ENCODE measurements around the gene OMA1.
"Not testable (repeated sequence)": the region's sequence is repeated elsewhere in the genome, so short reads cannot be mapped to it uniquely, and the experiment has no call there.

The OMA1 gene

GRCh38 chr1:58573705-58574591, 27.4 kb upstream of the OMA1 start:
- DNase-seq: peak; percentile 19

DNA sequence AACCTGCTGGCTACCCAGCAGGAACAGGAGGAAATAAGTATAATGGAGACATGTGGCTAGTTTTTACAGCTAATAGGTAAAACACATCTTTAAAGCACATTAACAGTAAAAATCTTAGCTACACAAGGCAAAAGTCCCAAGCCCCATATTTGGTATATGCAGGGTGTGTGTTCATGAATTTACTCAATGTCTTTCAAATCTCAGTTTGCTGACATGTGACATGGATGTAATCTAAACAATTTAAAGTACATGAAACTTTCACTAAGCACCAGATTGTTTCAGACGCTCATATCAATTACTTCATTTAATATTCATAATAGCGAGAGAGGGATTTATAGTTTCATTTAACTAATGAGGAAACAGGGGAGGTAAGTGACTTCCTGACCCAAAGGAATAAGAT, 26.6 kb upstream of the OMA1 start:
- no peak for DNase-seq

- DNase-seq: no peak
These were observed 26.2 kb upstream of the OMA1 start for GRCh38 chr1:58572690-58573089.

DNA sequence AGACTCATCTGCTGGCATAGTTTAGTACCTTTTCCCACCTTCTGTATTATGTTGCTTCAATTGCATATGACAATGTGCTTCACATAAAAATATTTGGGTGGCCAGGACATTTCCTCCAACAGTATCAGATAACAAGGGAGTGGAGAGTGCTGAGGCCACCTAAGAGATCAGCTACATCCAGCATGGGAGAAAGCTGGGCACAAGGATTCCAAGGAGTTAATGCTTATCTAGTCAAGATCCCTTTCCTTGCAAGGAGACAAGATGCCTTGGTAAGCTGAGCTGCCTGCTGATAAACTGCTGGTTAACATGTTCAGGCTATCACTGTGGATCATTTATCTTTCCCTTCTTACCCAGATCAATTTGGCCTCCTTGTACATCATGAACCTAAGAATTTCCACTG, 25.1 kb upstream of the OMA1 start:
- no peak for DNase-seq

- DNase-seq: no peak
These were observed 24.3 kb upstream of the OMA1 start for GRCh38 chr1:58570817-58571216.

DNA sequence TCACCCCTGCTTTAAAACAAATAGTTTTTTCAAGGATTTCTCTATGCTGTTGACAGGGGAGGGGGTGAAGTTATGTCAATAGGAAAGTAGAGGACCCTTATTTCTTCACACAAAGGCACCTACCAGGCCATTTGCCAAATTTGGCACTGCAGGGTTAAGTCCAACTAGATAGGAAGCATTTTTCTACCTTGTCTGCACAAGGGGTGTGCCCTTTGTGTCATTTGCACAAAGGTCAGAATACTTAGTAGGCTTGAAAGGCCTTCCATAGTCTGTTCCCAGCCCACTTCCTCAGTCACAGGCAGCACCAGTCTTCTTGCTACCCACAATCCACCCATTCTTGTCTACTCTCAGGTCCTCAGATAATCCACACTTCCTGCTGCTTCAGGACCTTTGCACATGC, 23.6 kb upstream of the OMA1 start:
- DNase-seq: no peak

GRCh38 chr1:58568911-58569310, 22.4 kb upstream of the OMA1 start:
- DNase-seq: no peak

- DNase-seq: no peak
These were observed 21.8 kb upstream of the OMA1 start for GRCh38 chr1:58568271-58568860.

GRCh38 chr1:58566339-58566738, 19.8 kb upstream of the OMA1 start:
- no peak for DNase-seq

GRCh38 chr1:58563715-58564114, 17.2 kb upstream of the OMA1 start:
- DNase-seq: not testable (repeated sequence)

GRCh38 chr1:58561633-58562032, 15.1 kb upstream of the OMA1 start:
- DNase-seq: no peak

- no peak for DNase-seq
These were observed 8.9 kb upstream of the OMA1 start for GRCh38 chr1:58555393-58555792.

- DNase-seq: no peak
These were observed 4.9 kb upstream of the OMA1 start for GRCh38 chr1:58551186-58552140.

- DNase-seq: not testable (repeated sequence)
These were observed 2.8 kb upstream of the OMA1 start for GRCh38 chr1:58549291-58549690.

GRCh38 chr1:58548371-58548770, 1.8 kb upstream of the OMA1 start:
- no peak for DNase-seq

- peak; percentile 75 for DNase-seq
These were observed 671 bp downstream of the OMA1 start for GRCh38 chr1:58545591-58546519.

DNA sequence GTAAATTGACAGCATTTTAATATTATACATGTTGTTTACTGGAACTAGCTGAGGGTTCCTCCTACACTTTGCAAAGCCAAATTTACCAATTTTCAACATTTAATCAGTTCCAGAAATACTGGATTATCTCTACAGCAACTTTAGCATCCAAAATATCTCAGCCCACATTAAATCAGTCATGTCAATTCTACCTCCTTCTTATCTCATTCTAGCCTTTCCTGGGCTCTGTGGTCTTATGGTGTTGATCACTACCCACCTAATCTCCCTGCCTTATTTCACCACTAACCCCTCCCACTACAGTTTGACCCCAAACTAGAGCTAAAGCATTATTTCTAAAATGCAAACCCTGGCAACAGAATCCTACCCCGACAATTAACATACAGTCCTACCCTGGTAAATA, 3.3 kb downstream of the OMA1 start:
- no peak for DNase-seq

GRCh38 chr1:58539553-58539952, 7.0 kb downstream of the OMA1 start:
- no peak for DNase-seq

GRCh38 chr1:58538821-58539220, 7.7 kb downstream of the OMA1 start:
- DNase-seq: no peak

GRCh38 chr1:58531842-58532241, 14.7 kb downstream of the OMA1 start:
- not testable (repeated sequence) for DNase-seq

- DNase-seq: no peak
These were observed 17.2 kb downstream of the OMA1 start for GRCh38 chr1:58529284-58529683.

- DNase-seq: no peak
These were observed 18.0 kb downstream of the OMA1 start for GRCh38 chr1:58528518-58528917.

All from effector CD4-positive, alpha-beta T cell (primary cell).